ENCODE measurements around the gene FCGBP. TPM values are rescaled to one million over a fixed set of nuclear protein-coding genes. Genes with fewer than 3 reads are reported as not detected.

The FCGBP gene
- total RNA-seq, 1 experiment from 2014 or later, result 8.7 TPM

GRCh38 chr19:39951686-39952085 is 17.3 kb upstream of the FCGBP start:
- no peak for DNase-seq (ENCODE audit: low spot score)
- ChIA-PET CTCF (no interaction called here), POLR2A (ENCODE audit: low non-redundant PET) (interaction anchor here (0.5 kb wide), 1 partner anchor 8 kb away, joined by 6 read pairs; no protein-coding TSS in a partner anchor)
- Histone ChIP-seq H3K4me1 (ENCODE audit: insufficient read depth, low read length, poor library complexity, severe bottlenecking) (peaks cover 51% of the 10 kb centered on the region), H3K27ac (ENCODE audit: low read depth, low read length, poor library complexity, severe bottlenecking) (peak overlapping the region; percentile 92), H3K9me3 (ENCODE audit: low read depth, low read length, poor library complexity, severe bottlenecking) (no peaks in the 10 kb centered on the region), H3K27me3 (replicated peaks; ENCODE audit: insufficient read depth, low read depth, low read length, poor library complexity) (no peaks in the 10 kb centered on the region), H3K36me3 (ENCODE audit: insufficient read depth, low read length, poor library complexity, severe bottlenecking) (peaks cover 13% of the 10 kb centered on the region), H3K4me3 (ENCODE audit: low read depth, low read length, poor library complexity, severe bottlenecking) (peak overlapping the region; percentile 23)
- TF ChIP-seq EZH2 (IDR thresholded peaks at IDR 0.05; ENCODE audit: borderline replicate concordance, low read depth, low read length, poor library complexity, severe bottlenecking) (no peak), CTCF (conservative IDR thresholded peaks at IDR 0.05; ENCODE audit: low read depth, low read length) (no peak)
- BruUV-seq (replicated peaks), result no TSS peak
- intact Hi-C loops (cut with micrococcal nuclease; ENCODE audit: unreplicated experiment), result no loop called here

- ChIA-PET POLR2A (ENCODE audit: low non-redundant PET) (interaction anchor here (0.5 kb wide), 1 partner anchor 9 kb away, joined by 6 read pairs; no protein-coding TSS in a partner anchor), CTCF (no interaction called here)
- DNase-seq (ENCODE audit: low spot score), result no peak
- Histone ChIP-seq H3K4me3 (ENCODE audit: low read depth, low read length, poor library complexity, severe bottlenecking) (peak overlapping the region; percentile 23), H3K9me3 (ENCODE audit: low read depth, low read length, poor library complexity, severe bottlenecking) (no peaks in the 10 kb centered on the region), H3K4me1 (ENCODE audit: insufficient read depth, low read length, poor library complexity, severe bottlenecking) (peaks cover 51% of the 10 kb centered on the region), H3K27me3 (replicated peaks; ENCODE audit: insufficient read depth, low read depth, low read length, poor library complexity) (no peaks in the 10 kb centered on the region), H3K36me3 (ENCODE audit: insufficient read depth, low read length, poor library complexity, severe bottlenecking) (peaks cover 13% of the 10 kb centered on the region), H3K27ac (ENCODE audit: low read depth, low read length, poor library complexity, severe bottlenecking) (peak overlapping the region; percentile 92)
- intact Hi-C loops (cut with micrococcal nuclease; ENCODE audit: unreplicated experiment), result no loop called here
- TF ChIP-seq CTCF (conservative IDR thresholded peaks at IDR 0.05; ENCODE audit: low read depth, low read length), result no peak
- TF ChIP-seq EZH2 (IDR thresholded peaks at IDR 0.05; ENCODE audit: borderline replicate concordance, low read depth, low read length, poor library complexity, severe bottlenecking), result no peak
- BruUV-seq (replicated peaks), result no TSS peak
Measured at GRCh38 chr19:39951065-39951650, 16.7 kb upstream of the FCGBP start.

- DNase-seq (ENCODE audit: low spot score), result no peak
- POLR2A ChIA-PET (ENCODE audit: low non-redundant PET), result no interaction called here
Measured at GRCh38 chr19:39949026-39949747, 14.8 kb upstream of the FCGBP start.

More at GRCh38 chr19:39949026-39949747, 14.8 kb upstream of the FCGBP start:
- Histone ChIP-seq H3K27me3 (replicated peaks; ENCODE audit: insufficient read depth, low read depth, low read length, poor library complexity) (no peaks in the 10 kb centered on the region), H3K4me3 (ENCODE audit: low read depth, low read length, poor library complexity, severe bottlenecking) (no peak overlapping the region), H3K27ac (ENCODE audit: low read depth, low read length, poor library complexity, severe bottlenecking) (no peak overlapping the region), H3K36me3 (ENCODE audit: insufficient read depth, low read length, poor library complexity, severe bottlenecking) (peaks cover 13% of the 10 kb centered on the region), H3K9me3 (ENCODE audit: low read depth, low read length, poor library complexity, severe bottlenecking) (no peaks in the 10 kb centered on the region), H3K4me1 (ENCODE audit: insufficient read depth, low read length, poor library complexity, severe bottlenecking) (peaks cover 53% of the 10 kb centered on the region)
- no TSS peak for BruUV-seq (replicated peaks)
- CTCF ChIA-PET, result no interaction called here
- intact Hi-C loops (cut with micrococcal nuclease; ENCODE audit: unreplicated experiment), result no loop called here
- TF ChIP-seq CTCF (conservative IDR thresholded peaks at IDR 0.05; ENCODE audit: low read depth, low read length), result no peak
- TF ChIP-seq EZH2 (IDR thresholded peaks at IDR 0.05; ENCODE audit: borderline replicate concordance, low read depth, low read length, poor library complexity, severe bottlenecking), result no peak

Data from A673 (cell line).